Measurements from ENCODE around the gene MPND. TPM values are rescaled to one million over a fixed set of nuclear protein-coding genes. Genes with fewer than 3 reads are reported as not detected.

Gene MPND
- total and polyA plus RNA-seq, 2 of the 13 experiments (the other 11 are each of a cell fraction or from before 2014, with no cell fraction given): 10.8 to 15.8 TPM

DNA sequence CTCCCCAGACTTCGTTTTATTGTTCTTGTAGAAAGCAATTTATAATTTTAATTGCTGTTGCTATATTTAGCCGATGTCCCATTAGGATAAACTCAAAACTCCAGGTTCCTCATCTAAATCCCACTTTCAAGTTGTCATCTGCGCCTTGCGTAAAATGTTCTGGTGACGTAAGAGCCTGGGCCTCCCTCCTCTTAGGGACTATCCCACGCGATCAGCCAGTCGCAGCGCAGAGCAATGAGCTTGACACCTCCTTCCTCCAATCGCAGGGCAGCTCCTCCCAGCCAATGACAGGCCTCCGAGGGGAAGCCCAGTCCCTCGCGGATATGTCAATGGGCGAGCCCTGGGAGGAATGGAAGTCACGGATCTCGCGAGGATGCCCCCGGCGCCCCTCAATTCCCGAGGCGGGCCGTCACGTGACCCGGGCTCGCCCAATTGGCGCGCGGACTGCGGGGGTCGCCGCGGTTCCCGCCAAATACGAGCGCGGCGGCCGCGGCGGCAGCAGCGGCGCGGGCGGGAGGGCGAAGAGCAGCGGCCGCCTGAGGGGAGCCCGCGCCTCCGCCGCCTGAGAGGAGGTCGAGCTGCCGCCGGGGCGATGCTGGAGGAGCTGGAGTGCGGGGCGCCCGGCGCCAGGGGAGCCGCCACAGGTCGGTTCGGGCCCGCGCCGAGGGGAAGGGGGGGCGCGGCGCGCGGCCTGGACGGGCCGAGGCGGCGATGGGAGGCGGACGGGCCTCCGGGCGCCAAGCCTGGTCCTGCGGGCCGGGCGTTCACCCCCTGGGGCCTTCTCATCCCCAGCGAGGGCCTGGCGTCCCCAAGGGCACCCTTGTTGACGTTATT is 59.0 kb downstream of the MPND start, which contains the start of gene CHAF1A (continued):
- TF ChIP-seq ZNF142 (CRISPR knock-in tag; IDR thresholded peaks at IDR 0.05): peak; percentile 98
- TF ChIP-seq TFAP4 (IDR thresholded peaks at IDR 0.05; ENCODE audit: borderline replicate concordance, low read depth): no peak
- TF ChIP-seq YEATS2 (CRISPR knock-in tag; IDR thresholded peaks at IDR 0.05; ENCODE audit: borderline replicate concordance): peak; percentile 95
- TF ChIP-seq ZNF746 (CRISPR knock-in tag; IDR thresholded peaks at IDR 0.05): no peak
- no peak for TF ChIP-seq ZNF550 (CRISPR knock-in tag; IDR thresholded peaks at IDR 0.05; ENCODE audit: borderline replicate concordance)
- no peak for TF ChIP-seq ZNF207 (IDR thresholded peaks at IDR 0.05; ENCODE audit: borderline replicate concordance)
- no peak for TF ChIP-seq MIER2 (CRISPR knock-in tag; IDR thresholded peaks at IDR 0.05)
- peak; percentile 71; the same call in 1 of the 2 replicates for TF ChIP-seq ZNF773 (CRISPR knock-in tag; IDR thresholded peaks at IDR 0.05; ENCODE audit: borderline replicate concordance)
- TF ChIP-seq ZNF446 (CRISPR knock-in tag; IDR thresholded peaks at IDR 0.05): peak; percentile 56; the same call in 1 of the 2 replicates
- TF ChIP-seq FOXK1 (CRISPR knock-in tag; IDR thresholded peaks at IDR 0.05; ENCODE audit: borderline replicate concordance, low read depth): peak; percentile 57; the same call in 1 of the 2 replicates
- no peak for TF ChIP-seq NONO (IDR thresholded peaks at IDR 0.05)
- no peak for TF ChIP-seq NONO (CRISPR knock-in tag; conservative IDR thresholded peaks at IDR 0.05)
- TF ChIP-seq, protein P1, sequence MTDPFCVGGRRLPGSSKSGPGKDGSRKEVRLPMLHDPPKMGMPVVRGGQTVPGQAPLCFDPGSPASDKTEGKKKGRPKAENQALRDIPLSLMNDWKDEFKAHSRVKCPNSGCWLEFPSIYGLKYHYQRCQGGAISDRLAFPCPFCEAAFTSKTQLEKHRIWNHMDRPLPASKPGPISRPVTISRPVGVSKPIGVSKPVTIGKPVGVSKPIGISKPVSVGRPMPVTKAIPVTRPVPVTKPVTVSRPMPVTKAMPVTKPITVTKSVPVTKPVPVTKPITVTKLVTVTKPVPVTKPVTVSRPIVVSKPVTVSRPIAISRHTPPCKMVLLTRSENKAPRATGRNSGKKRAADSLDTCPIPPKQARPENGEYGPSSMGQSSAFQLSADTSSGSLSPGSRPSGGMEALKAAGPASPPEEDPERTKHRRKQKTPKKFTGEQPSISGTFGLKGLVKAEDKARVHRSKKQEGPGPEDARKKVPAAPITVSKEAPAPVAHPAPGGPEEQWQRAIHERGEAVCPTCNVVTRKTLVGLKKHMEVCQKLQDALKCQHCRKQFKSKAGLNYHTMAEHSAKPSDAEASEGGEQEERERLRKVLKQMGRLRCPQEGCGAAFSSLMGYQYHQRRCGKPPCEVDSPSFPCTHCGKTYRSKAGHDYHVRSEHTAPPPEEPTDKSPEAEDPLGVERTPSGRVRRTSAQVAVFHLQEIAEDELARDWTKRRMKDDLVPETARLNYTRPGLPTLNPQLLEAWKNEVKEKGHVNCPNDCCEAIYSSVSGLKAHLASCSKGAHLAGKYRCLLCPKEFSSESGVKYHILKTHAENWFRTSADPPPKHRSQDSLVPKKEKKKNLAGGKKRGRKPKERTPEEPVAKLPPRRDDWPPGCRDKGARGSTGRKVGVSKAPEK (CRISPR knock-in tag; IDR thresholded peaks at IDR 0.05; ENCODE audit: borderline replicate concordance): no peak
- peak; percentile 97 for TF ChIP-seq NFYC (CRISPR knock-in tag; IDR thresholded peaks at IDR 0.05)
- TF ChIP-seq KLF12 (CRISPR knock-in tag; IDR thresholded peaks at IDR 0.05; ENCODE audit: borderline replicate concordance): peak; percentile 21; the same call in 1 of the 2 replicates
- TF ChIP-seq ATRX (CRISPR knock-in tag; IDR thresholded peaks at IDR 0.05; ENCODE audit: borderline replicate concordance): no peak
- TF ChIP-seq ELF3 (CRISPR knock-in tag; IDR thresholded peaks at IDR 0.05): peak; percentile 49; the same call in 1 of the 2 replicates
- TF ChIP-seq HDAC2 (CRISPR knock-in tag; IDR thresholded peaks at IDR 0.05): peak; percentile 14; the same call in 1 of the 2 replicates
- no peak for TF ChIP-seq JUN (CRISPR knock-in tag; IDR thresholded peaks at IDR 0.05)
- peak; percentile 29; the same call in 1 of the 2 replicates for TF ChIP-seq ZNF766 (CRISPR knock-in tag; IDR thresholded peaks at IDR 0.05; ENCODE audit: borderline replicate concordance)
- no peak for TF ChIP-seq ZNF496 (CRISPR knock-in tag; IDR thresholded peaks at IDR 0.05; ENCODE audit: insufficient replicate concordance)

Data from HepG2 (cell line).